Uterus (tissue), 4 donors: ENCODE measurements around the gene HOXC12. TPM values are rescaled to one million over a fixed set of nuclear protein-coding genes. Genes with fewer than 3 reads are reported as not detected.

Source experiments
- DNase-seq, 2 donors: peaks; one replicate each; pipeline ENCODE4 v3.0.0-alpha.2; 2019 to 2020
- H3K27ac ChIP-seq, 2 donors: fragments of 200-600 bp; sonication (generic); 1 replicate in 1 of 2; 2 replicates in 1 of 2; pipeline ENCODE4 v1.5.1; 2016 to 2018
- H3K27me3 ChIP-seq, 2 donors: fragments of 200-600 bp; sonication (generic); one replicate each; pipeline ENCODE4 v1.5.1; 2018 to 2019; ENCODE audit warnings: control low read depth in 1 of 2
- H3K36me3 ChIP-seq, 2 donors: fragments of 200-600 bp; sonication (generic); one replicate each; pipeline ENCODE4 v1.5.1; 2019; ENCODE audit warnings: control low read depth in 1 of 2
- H3K4me1 ChIP-seq, 2 donors: fragments of 200-600 bp; sonication (generic); one replicate each; pipeline ENCODE4 v1.5.1; 2018 to 2019; ENCODE audit warnings: control low read depth in 1 of 2
- H3K4me3 ChIP-seq, 2 donors: fragments of 200-600 bp; sonication (generic); 1 replicate in 1 of 2; 2 replicates in 1 of 2; pipeline ENCODE4 v1.5.1; 2018 to 2019; ENCODE audit warnings: mild to moderate bottlenecking in 1 of 2
- H3K9me3 ChIP-seq, 2 donors: fragments of 200-600 bp; sonication (generic); one replicate each; pipeline ENCODE4 v1.5.1; 2019; ENCODE audit warnings: control low read depth in 1 of 2
- CTCF ChIP-seq, 4 experiments: fragments of 200-600 bp in 2 of 4; fragments of 450-650 bp in 2 of 4; sonication (generic) in 2 of 4; IDR thresholded peaks; one replicate each; pipeline ENCODE4 v1.5.1; 2016 to 2019; ENCODE audit warnings: antibody characterized with exemption in 4 of 4, mild to moderate bottlenecking in 2 of 4, moderate library complexity in 1 of 4
- POLR2A ChIP-seq, 2 donors: fragments of 450-650 bp; IDR thresholded peaks; one replicate each; pipeline ENCODE4 v1.6.1; 2016; ENCODE audit warnings: antibody characterized with exemption in 2 of 2, mild to moderate bottlenecking in 1 of 2, moderate library complexity in 1 of 2
- intact Hi-C: fragments of 100-400 bp; cut with DNase I; formaldehyde crosslinking; loops from one replicate; pipeline ENCODE4 v1.15.1; 2023; ENCODE audit warnings: low total_unique reads
- total RNA-seq, 4 donors: library from RNA; depleted of rRNA in 3 of 4; stranded (reverse); fragments of >200 nt in 3 of 4; gene quantifications; one replicate each; pipeline versions ENCODE4 v1.1.0 to v1.2.4, GENCODE V29; 2014 to 2023
- donor health status: DM: yes; HTN: yes; CAD: no.

The HOXC12 gene
- total RNA-seq, 4 donors from 2014 or later, result not detected

- peaks cover 28 to 45% of the 10 kb centered on the region in 2 donors for H3K27me3 ChIP-seq
- DNase-seq, result no peak
- intact Hi-C loops, result no loop called here
- H3K4me1 ChIP-seq, result peaks cover 0 to 5% of the 10 kb centered on the region in 2 donors
- H3K4me3 ChIP-seq, result no peak overlapping the region
- no peaks in the 10 kb centered on the region for H3K9me3 ChIP-seq
- H3K36me3 ChIP-seq, result no peaks in the 10 kb centered on the region
- H3K27ac ChIP-seq, result no peak overlapping the region
- no peak for TF ChIP-seq POLR2A (IDR thresholded peaks at IDR 0.05)
- TF ChIP-seq CTCF (IDR thresholded peaks at IDR 0.05), result no peak
Measured at GRCh38 chr12:54002278-54002914, 47.7 kb downstream of the HOXC12 start.

GRCh38 chr12:54002915-54003389 lies 48.2 kb downstream of the HOXC12 start:
- peaks cover 0 to 5% of the 10 kb centered on the region in 2 donors for H3K4me1 ChIP-seq
- H3K27ac ChIP-seq, result no peak overlapping the region
- H3K36me3 ChIP-seq, result no peaks in the 10 kb centered on the region
- no peaks in the 10 kb centered on the region for H3K9me3 ChIP-seq
- no peak overlapping the region for H3K4me3 ChIP-seq
- no peak for DNase-seq
- H3K27me3 ChIP-seq, result peaks cover 28 to 41% of the 10 kb centered on the region in 2 donors
- intact Hi-C loops, result no loop called here
- TF ChIP-seq POLR2A (IDR thresholded peaks at IDR 0.05), result no peak
- no peak for TF ChIP-seq CTCF (IDR thresholded peaks at IDR 0.05)

- Histone ChIP-seq H3K9me3 (no peaks in the 10 kb centered on the region), H3K27me3 (peaks cover 28 to 40% of the 10 kb centered on the region in 2 donors), H3K27ac (no peak overlapping the region), H3K4me3 (no peak overlapping the region), H3K4me1 (peaks cover 0 to 5% of the 10 kb centered on the region in 2 donors), H3K36me3 (no peaks in the 10 kb centered on the region)
- intact Hi-C loops, result no loop called here
- TF ChIP-seq CTCF (IDR thresholded peaks at IDR 0.05), result no peak
- TF ChIP-seq POLR2A (IDR thresholded peaks at IDR 0.05), result no peak
- no peak for DNase-seq
Measured at GRCh38 chr12:54003625-54004024, 48.9 kb downstream of the HOXC12 start.

- no peak for DNase-seq
- TF ChIP-seq POLR2A (IDR thresholded peaks at IDR 0.05), result no peak
- peak in 1 of 4 experiments; percentile 15 for TF ChIP-seq CTCF (IDR thresholded peaks at IDR 0.05)
- H3K36me3 ChIP-seq, result no peaks in the 10 kb centered on the region
- intact Hi-C loops, result no loop called here
- H3K27ac ChIP-seq, result no peak overlapping the region
- H3K9me3 ChIP-seq, result no peaks in the 10 kb centered on the region
- H3K4me3 ChIP-seq, result no peak overlapping the region
- peaks cover 0 to 5% of the 10 kb centered on the region in 2 donors for H3K4me1 ChIP-seq
- peaks cover 23 to 35% of the 10 kb centered on the region in 2 donors for H3K27me3 ChIP-seq
Measured at GRCh38 chr12:54004063-54004840, 49.5 kb downstream of the HOXC12 start.
